Sigmoid colon (tissue), 7 donors: ENCODE measurements around the gene MLKL. TPM values are rescaled to one million over a fixed set of nuclear protein-coding genes. Genes with fewer than 3 reads are reported as not detected.
A peak's percentile ranks its signal among the peaks of the same experiment; 100 is the strongest.

ENCODE experiments used
- DNase-seq: peaks from one replicate; pipeline ENCODE4 v3.0.0-alpha.2; 2019
- H3K27ac ChIP-seq, 4 donors: fragments of 200-600 bp; sonication (generic); one replicate each; pipeline ENCODE4 v1.5.1; 2016 to 2019; ENCODE audit warnings: mild to moderate bottlenecking in 1 of 4
- H3K27me3 ChIP-seq, 3 donors: fragments of 200-600 bp; sonication (generic); one replicate each; pipeline ENCODE4 v1.5.1; 2019; ENCODE audit warnings: mild to moderate bottlenecking in 1 of 3
- H3K36me3 ChIP-seq, 4 donors: fragments of 200-600 bp; sonication (generic); one replicate each; pipeline ENCODE4 v1.5.1; 2016 to 2019
- H3K4me1 ChIP-seq, 4 donors: fragments of 200-600 bp; sonication (generic); one replicate each; pipeline ENCODE4 v1.5.1; 2017 to 2019
- H3K4me3 ChIP-seq, 4 donors: fragments of 200-600 bp; sonication (generic); one replicate each; pipeline ENCODE4 v1.5.1; 2017 to 2019; ENCODE audit warnings: mild to moderate bottlenecking in 2 of 4, moderate library complexity in 1 of 4
- H3K9me3 ChIP-seq, 4 donors: fragments of 200-600 bp in 3 of 4; sonication (generic) in 3 of 4; one replicate each; pipeline versions ENCODE4 v1.5.1 to v1.6.1; 2013 to 2019
- EP300 ChIP-seq, 4 donors: sonication (generic); formaldehyde crosslinking; IDR thresholded peaks; one replicate each; pipeline ENCODE4 v1.6.1; 2017; ENCODE audit warnings: antibody characterized with exemption in 4 of 4
- POLR2A ChIP-seq, 2 donors: fragments of 450-650 bp; IDR thresholded peaks; one replicate each; pipeline ENCODE4 v1.6.1; 2016; ENCODE audit warnings: antibody characterized with exemption in 2 of 2, mild to moderate bottlenecking in 2 of 2, moderate library complexity in 2 of 2
- POLR2AphosphoS5 ChIP-seq, 4 donors: sonication (generic); formaldehyde crosslinking; IDR thresholded peaks; one replicate each; pipeline ENCODE4 v1.6.1; 2017; ENCODE audit warnings: antibody characterized with exemption in 4 of 4
- WGBS, 2 donors: extraction: QIAGEN DNeasy Blood & Tissue Kit; methylation state at CpG; one replicate each; pipeline ENCODE4 v1.1.7; 2013; 5-methylcytosine and 5-hydroxymethylcytosine counted together
- intact Hi-C: fragments of 100-400 bp; cut with DNase I; formaldehyde crosslinking; loops from one replicate; pipeline ENCODE4 v1.15.1; 2023
- polyA plus RNA-seq, 3 donors: library from polyadenylated mRNA; stranded (reverse); fragments of 200-250 nt; gene quantifications; one replicate each; pipeline ENCODE4 v1.2.3, GENCODE V29; 2013
- total RNA-seq, 4 donors: library from RNA; depleted of rRNA; stranded (reverse); fragments of >200 nt; gene quantifications; one replicate each; pipeline ENCODE4 v1.1.0, GENCODE V29; 2016
- TF ChIP-seq, protein P1 (sequence below), 4 experiments: fragments of 450-650 bp in 3 of 4; fragments of 200-600 bp in 1 of 4; IDR thresholded peaks; one replicate each; pipeline ENCODE4 v1.5.1; 2016 to 2019; ENCODE audit warnings: antibody characterized with exemption in 4 of 4, mild to moderate bottlenecking in 3 of 4, moderate library complexity in 2 of 4
- donor health status: healthy with polysubstance abuse.
- donor health status: Bipolar disorder and iron deficiency.
- donor health status: healthy.

MLKL gene
- total and polyA plus RNA-seq, 7 donors = 5.0 to 26.5 (median 8.4) TPM

DNA sequence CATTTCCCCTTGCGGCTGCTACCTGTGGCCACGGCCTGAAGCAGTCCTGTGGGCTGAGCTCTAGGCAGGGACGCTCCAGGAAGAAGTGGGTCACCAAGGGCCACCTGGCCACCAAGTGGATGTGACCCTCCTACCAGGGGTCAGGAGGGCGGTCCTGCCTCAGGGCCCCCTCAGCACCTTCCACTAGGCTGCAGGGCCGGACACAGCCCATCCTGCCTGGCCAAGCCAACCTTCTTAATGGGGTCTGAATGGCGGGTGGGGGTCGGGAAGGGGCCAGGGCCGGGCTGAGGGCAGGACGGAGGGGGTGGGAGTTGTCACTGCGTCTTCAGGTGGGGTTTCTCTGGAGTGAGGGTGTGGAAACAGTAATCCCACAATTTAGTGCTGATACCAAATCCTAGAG is 13.2 kb upstream of the MLKL start:
- Histone ChIP-seq H3K9me3 (no peaks in the 10 kb centered on the region), H3K27me3 (no peaks in the 10 kb centered on the region), H3K27ac (no peak overlapping the region), H3K4me3 (no peak overlapping the region), H3K36me3 (no peaks in the 10 kb centered on the region), H3K4me1 (no peaks in the 10 kb centered on the region)
- 89 to 91% methylated on average over 10 of the region's 10 CpGs for WGBS, 2 donors
- intact Hi-C loops = no loop called here
- TF ChIP-seq POLR2A (IDR thresholded peaks at IDR 0.05) (no peak), POLR2AphosphoS5 (IDR thresholded peaks at IDR 0.05) (no peak), EP300 (IDR thresholded peaks at IDR 0.05) (no peak)
- TF ChIP-seq, protein P1, sequence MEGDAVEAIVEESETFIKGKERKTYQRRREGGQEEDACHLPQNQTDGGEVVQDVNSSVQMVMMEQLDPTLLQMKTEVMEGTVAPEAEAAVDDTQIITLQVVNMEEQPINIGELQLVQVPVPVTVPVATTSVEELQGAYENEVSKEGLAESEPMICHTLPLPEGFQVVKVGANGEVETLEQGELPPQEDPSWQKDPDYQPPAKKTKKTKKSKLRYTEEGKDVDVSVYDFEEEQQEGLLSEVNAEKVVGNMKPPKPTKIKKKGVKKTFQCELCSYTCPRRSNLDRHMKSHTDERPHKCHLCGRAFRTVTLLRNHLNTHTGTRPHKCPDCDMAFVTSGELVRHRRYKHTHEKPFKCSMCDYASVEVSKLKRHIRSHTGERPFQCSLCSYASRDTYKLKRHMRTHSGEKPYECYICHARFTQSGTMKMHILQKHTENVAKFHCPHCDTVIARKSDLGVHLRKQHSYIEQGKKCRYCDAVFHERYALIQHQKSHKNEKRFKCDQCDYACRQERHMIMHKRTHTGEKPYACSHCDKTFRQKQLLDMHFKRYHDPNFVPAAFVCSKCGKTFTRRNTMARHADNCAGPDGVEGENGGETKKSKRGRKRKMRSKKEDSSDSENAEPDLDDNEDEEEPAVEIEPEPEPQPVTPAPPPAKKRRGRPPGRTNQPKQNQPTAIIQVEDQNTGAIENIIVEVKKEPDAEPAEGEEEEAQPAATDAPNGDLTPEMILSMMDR (IDR thresholded peaks at IDR 0.05) = no peak
- no peak for DNase-seq

DNA sequence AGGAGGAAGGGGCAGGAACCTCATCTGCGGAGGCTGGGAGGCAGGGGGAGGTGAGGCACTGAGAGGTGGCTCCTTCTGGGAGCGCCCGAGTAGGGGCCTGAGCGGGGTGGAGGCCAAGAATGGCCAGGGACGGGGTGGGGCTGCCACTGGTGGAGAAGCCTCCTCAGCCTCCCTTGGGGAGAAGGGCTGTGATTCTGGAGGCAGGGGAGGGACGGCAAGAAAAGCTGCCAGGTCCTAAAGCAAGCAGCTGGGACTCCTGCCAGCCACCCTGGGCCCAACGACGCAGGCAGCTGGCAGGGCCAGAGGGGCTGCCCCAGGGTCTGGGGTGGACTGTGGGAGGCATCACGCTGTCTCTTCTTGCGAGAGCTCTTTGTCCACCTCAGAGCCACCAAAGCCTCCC is 12.7 kb upstream of the MLKL start:
- no peaks in the 10 kb centered on the region for H3K36me3 ChIP-seq
- intact Hi-C loops = no loop called here
- no peak for TF ChIP-seq POLR2A (IDR thresholded peaks at IDR 0.05)
- no peak for TF ChIP-seq EP300 (IDR thresholded peaks at IDR 0.05)
- TF ChIP-seq, protein P1 (IDR thresholded peaks at IDR 0.05) = no peak
- TF ChIP-seq POLR2AphosphoS5 (IDR thresholded peaks at IDR 0.05) = no peak
- H3K9me3 ChIP-seq = no peaks in the 10 kb centered on the region
- no peaks in the 10 kb centered on the region for H3K27me3 ChIP-seq
- no peak for DNase-seq
- H3K4me3 ChIP-seq = no peak overlapping the region
- WGBS, 2 donors = 85 to 86% methylated on average over 10 of the region's 10 CpGs
- H3K27ac ChIP-seq = no peak overlapping the region
- no peaks in the 10 kb centered on the region for H3K4me1 ChIP-seq

DNA sequence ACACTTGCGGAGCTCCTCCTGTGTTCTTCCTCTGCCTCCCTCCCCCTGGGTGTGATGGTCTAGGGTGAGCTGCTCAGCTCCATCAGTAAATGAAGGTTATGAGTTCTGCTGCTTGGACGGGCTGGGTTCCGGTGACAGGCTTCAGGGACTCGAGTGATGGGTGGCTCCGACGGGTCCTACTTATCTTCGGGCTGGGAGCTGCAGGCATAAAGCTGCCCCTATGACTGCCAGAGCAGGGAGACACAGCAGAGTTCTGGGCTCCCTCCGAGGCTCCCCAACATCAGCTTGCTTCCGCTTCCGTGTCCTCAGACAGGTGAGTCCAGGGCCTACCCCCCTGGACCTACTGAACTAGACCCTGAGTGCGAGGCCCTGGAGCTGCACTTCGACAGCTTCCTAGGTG is 11.3 kb upstream of the MLKL start:
- no peak for TF ChIP-seq EP300 (IDR thresholded peaks at IDR 0.05)
- TF ChIP-seq POLR2AphosphoS5 (IDR thresholded peaks at IDR 0.05) = no peak
- no peak for TF ChIP-seq POLR2A (IDR thresholded peaks at IDR 0.05)
- TF ChIP-seq, protein P1 (IDR thresholded peaks at IDR 0.05) = no peak
- WGBS, 2 donors = 91 to 94% methylated on average over 12 of the region's 12 CpGs
- intact Hi-C loops = no loop called here

DNA sequence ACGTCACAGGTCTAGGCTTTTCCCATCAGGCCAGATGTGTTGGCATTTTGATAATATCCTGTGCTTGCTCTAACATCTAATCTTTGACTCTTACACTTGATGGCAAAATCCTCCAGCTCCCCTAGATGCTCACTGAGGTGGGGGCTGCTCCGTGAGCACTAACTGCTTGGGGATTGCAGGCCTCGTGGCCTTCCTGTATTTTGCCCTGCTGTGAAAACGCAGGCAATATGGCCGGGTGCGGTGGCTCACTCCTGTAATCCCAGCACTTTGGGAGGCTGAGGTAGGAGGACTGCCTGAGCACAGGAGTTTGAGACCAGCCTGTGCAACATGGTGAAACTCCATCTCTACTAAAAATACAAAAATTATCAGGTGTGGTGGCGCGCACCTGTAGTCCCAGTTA is 9.7 kb upstream of the MLKL start:
- H3K4me1 ChIP-seq = no peaks in the 10 kb centered on the region
- H3K36me3 ChIP-seq = no peaks in the 10 kb centered on the region
- H3K4me3 ChIP-seq = no peak overlapping the region
- TF ChIP-seq EP300 (IDR thresholded peaks at IDR 0.05) (no peak), POLR2AphosphoS5 (IDR thresholded peaks at IDR 0.05) (no peak), POLR2A (IDR thresholded peaks at IDR 0.05) (no peak)
- TF ChIP-seq, protein P1 (IDR thresholded peaks at IDR 0.05) = no peak
- 95 to 97% methylated on average over 8 of the region's 8 CpGs for WGBS, 2 donors
- H3K27ac ChIP-seq = no peak overlapping the region
- no peak for DNase-seq
- intact Hi-C loops = no loop called here
- H3K27me3 ChIP-seq = no peaks in the 10 kb centered on the region
- H3K9me3 ChIP-seq = no peaks in the 10 kb centered on the region

More for the DNA sequence above, 11.3 kb upstream of the MLKL start:
- Histone ChIP-seq H3K9me3 (no peaks in the 10 kb centered on the region), H3K36me3 (no peaks in the 10 kb centered on the region), H3K27ac (no peak overlapping the region), H3K27me3 (no peaks in the 10 kb centered on the region), H3K4me1 (no peaks in the 10 kb centered on the region), H3K4me3 (no peak overlapping the region)
- no peak for DNase-seq

DNA sequence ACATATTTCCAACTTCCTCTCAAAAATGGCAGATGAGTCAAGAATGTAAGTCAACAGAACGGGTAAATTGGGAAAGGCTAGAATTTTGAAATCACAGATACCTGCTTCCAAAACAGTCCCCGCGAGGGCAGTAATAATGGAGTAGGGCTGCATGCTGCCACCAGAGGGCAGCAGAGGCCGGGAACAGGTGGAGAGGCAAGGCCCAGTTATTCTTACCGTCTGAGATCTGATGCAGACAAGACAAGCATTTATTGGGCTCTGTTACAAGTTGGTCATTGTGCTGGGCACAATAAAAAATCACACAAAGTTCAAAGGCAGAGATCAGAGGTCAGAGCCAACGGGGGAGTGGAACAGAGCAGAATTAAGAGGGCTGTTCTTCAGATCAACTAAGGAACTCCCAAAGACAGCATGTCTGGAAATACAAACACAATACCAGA is 8.8 kb upstream of the MLKL start:
- no peaks in the 10 kb centered on the region for H3K9me3 ChIP-seq
- H3K27me3 ChIP-seq = no peaks in the 10 kb centered on the region
- peak overlapping the region in 1 of 4 donors; percentile 4 for H3K27ac ChIP-seq
- WGBS, 2 donors = 1 to 2% methylated on average over 6 of the region's 6 CpGs
- peak; percentile 85 for DNase-seq
- H3K4me1 ChIP-seq = no peaks in the 10 kb centered on the region
- intact Hi-C loops = loop anchor here (2.0 kb wide), 1 partner anchor 153 kb away; no protein-coding TSS in a partner anchor
- TF ChIP-seq EP300 (IDR thresholded peaks at IDR 0.05) = no peak
- TF ChIP-seq, protein P1 (IDR thresholded peaks at IDR 0.05) = peak; percentile 84 to 95 (median 92)
- no peak for TF ChIP-seq POLR2AphosphoS5 (IDR thresholded peaks at IDR 0.05)
- H3K4me3 ChIP-seq = no peak overlapping the region
- H3K36me3 ChIP-seq = no peaks in the 10 kb centered on the region
